Cardiac fibroblast (primary cell): ENCODE measurements around the gene RPS27.

Source experiments
- DNase-seq, 2 donors: peaks; one replicate each; pipeline versions ENCODE4 v3.0.0 to v3.0.0-alpha.2; 2010; ENCODE audit warnings: low read depth in 2 of 2
- H3K4me3 ChIP-seq, 2 donors: replicated peaks in 1 of 2; 1 replicate in 1 of 2; 2 replicates in 1 of 2; pipeline ENCODE4 v1.5.1; 2011; ENCODE audit warnings: low read depth in 2 of 2, low read length in 2 of 2, mild to moderate bottlenecking in 2 of 2, moderate library complexity in 1 of 2
- CTCF ChIP-seq: IDR thresholded peaks from one replicate; pipeline ENCODE4 v1.5.1; 2011; ENCODE audit warnings: low read depth, mild to moderate bottlenecking, low read length, inconsistent platforms

The RPS27 gene

GRCh38 chr1:153945131-153945794, 45.3 kb upstream of the RPS27 start:
- TF ChIP-seq CTCF: no peak

GRCh38 chr1:153945795-153946621, 44.6 kb upstream of the RPS27 start:
- no peak for TF ChIP-seq CTCF
- H3K4me3 ChIP-seq: peak overlapping the region; percentile 77 to 78
- peak; percentile 71 to 89 for DNase-seq

More at GRCh38 chr1:153945131-153945794, 45.3 kb upstream of the RPS27 start:
- peak overlapping the region; percentile 77 to 78 for H3K4me3 ChIP-seq
- peak; percentile 57 to 69 for DNase-seq

- TF ChIP-seq CTCF: peak; percentile 84
- peak; percentile 76 to 86 for DNase-seq
- H3K4me3 ChIP-seq: peak within 1 kb of the TSS; percentile 77 to 78
Observed at GRCh38 chr1:153946622-153947241, 43.8 kb upstream of the RPS27 start, which contains the start of gene DENND4B. TSS of gene DENND4B (minus strand) at chr1:153946718. CDS start at chr1:153944374, 2,344 bp downstream.

- no peak overlapping the region for H3K4me3 ChIP-seq
- no peak for TF ChIP-seq CTCF
- no peak for DNase-seq
Observed at GRCh38 chr1:153951183-153951582, 39.4 kb upstream of the RPS27 start.

GRCh38 chr1:153951801-153952200, 38.8 kb upstream of the RPS27 start:
- no peak for DNase-seq
- no peak for TF ChIP-seq CTCF
- no peak overlapping the region for H3K4me3 ChIP-seq

GRCh38 chr1:153953859-153954365, 36.6 kb upstream of the RPS27 start:
- no peak for TF ChIP-seq CTCF
- DNase-seq: no peak
- H3K4me3 ChIP-seq: no peak overlapping the region
